GM19239 (cell line): ENCODE measurements around the gene MEN1.

ENCODE experiments used
- DNase-seq: peaks from one replicate; pipeline ENCODE4 v3.0.0; 2011; ENCODE audit warnings: low spot score; ENCODE audit not compliant: insufficient read length
- FAIRE-seq: peaks from 2 replicates; lab custom pipeline; 2011; peaks lifted over from hg19 to GRCh38; lab: Jason Lieb, UNC

The MEN1 gene

GRCh38 chr11:64803158-64803845 is 7.0 kb downstream of the MEN1 start, which contains the start of gene MAP4K2:
Gene MAP4K2 (minus strand): TSS chr11:64803214. CDS start chr11:64803149, 65 bp downstream.
- FAIRE-seq: peak; percentile 90

GRCh38 chr11:64802370-64803157 is 7.8 kb downstream of the MEN1 start:
- FAIRE-seq (peak; percentile 80), DNase-seq (peak; percentile 65)

More at GRCh38 chr11:64803158-64803845, 7.0 kb downstream of the MEN1 start, which contains the start of gene MAP4K2:
- peak; percentile 99 for DNase-seq

GRCh38 chr11:64801561-64802369 is 8.6 kb downstream of the MEN1 start:
- DNase-seq: no peak

GRCh38 chr11:64801158-64801464 is 9.2 kb downstream of the MEN1 start:
- no peak for FAIRE-seq
- DNase-seq: no peak

More at GRCh38 chr11:64801561-64802369, 8.6 kb downstream of the MEN1 start:
- peak; percentile 4 for FAIRE-seq

- FAIRE-seq (no peak), DNase-seq (no peak)
Observed at GRCh38 chr11:64800303-64801157, 9.8 kb downstream of the MEN1 start.

- peak; percentile 80 for FAIRE-seq
- no peak for DNase-seq
Observed at GRCh38 chr11:64799623-64800302, 10.6 kb downstream of the MEN1 start.

- DNase-seq: no peak
- FAIRE-seq: no peak
Observed at GRCh38 chr11:64799256-64799622, 11.1 kb downstream of the MEN1 start.

GRCh38 chr11:64796757-64797541 is 13.4 kb downstream of the MEN1 start:
- FAIRE-seq (no peak), DNase-seq (no peak)

- no peak for DNase-seq
- FAIRE-seq: no peak
Observed at GRCh38 chr11:64796047-64796756, 14.1 kb downstream of the MEN1 start.

- FAIRE-seq: no peak
- no peak for DNase-seq
Observed at GRCh38 chr11:64794526-64794925, 15.8 kb downstream of the MEN1 start.

GRCh38 chr11:64793271-64794160 is 16.8 kb downstream of the MEN1 start:
- DNase-seq (no peak), FAIRE-seq (no peak)

- DNase-seq (no peak), FAIRE-seq (no peak)
Observed at GRCh38 chr11:64792482-64792881, 17.9 kb downstream of the MEN1 start.

GRCh38 chr11:64791781-64792291 is 18.5 kb downstream of the MEN1 start:
- DNase-seq: no peak
- no peak for FAIRE-seq

- DNase-seq (no peak), FAIRE-seq (no peak)
Observed at GRCh38 chr11:64790205-64791095, 19.9 kb downstream of the MEN1 start.

- no peak for FAIRE-seq
- DNase-seq: no peak
Observed at GRCh38 chr11:64789331-64790204, 20.8 kb downstream of the MEN1 start.
